ENCODE results near the gene ADARB1. TPM values are rescaled to one million over a fixed set of nuclear protein-coding genes. Genes with fewer than 3 reads are reported as not detected.
A peak's percentile ranks its signal among the peaks of the same experiment; 100 is the strongest.

ADARB1 gene
- polyA plus RNA-seq, 4 donors = 1.1 to 8.3 (median 3.8) TPM

- Histone ChIP-seq H3K27ac (ENCODE audit: low read depth in 1 of 3, low read length in 2 of 3) (no peak overlapping the region), H3K4me1 (ENCODE audit: control insufficient read depth in 3 of 3, insufficient read depth in 2 of 3, low read depth in 1 of 3, low read length in 2 of 3) (no peaks in the 10 kb centered on the region), H3K9me3 (ENCODE audit: control insufficient read depth in 2 of 2, insufficient read depth in 1 of 2, low read depth in 1 of 2, low read length in 1 of 2) (peaks cover 0 to 5% of the 10 kb centered on the region in 2 donors), H3K36me3 (ENCODE audit: control insufficient read depth in 3 of 3, insufficient read depth in 2 of 3, low read depth in 1 of 3, low read length in 3 of 3) (no peaks in the 10 kb centered on the region), H3K4me3 (ENCODE audit: low read depth in 1 of 3, low read length in 3 of 3) (no peak overlapping the region), H3K27me3 (ENCODE audit: control insufficient read depth in 3 of 3, insufficient read depth in 3 of 3, low read length in 3 of 3) (no peaks in the 10 kb centered on the region)
- no peak for FAIRE-seq
- DNase-seq = no peak
- 86 to 89% (median 87%) methylated on average over 18 of the region's 18 CpGs for WGBS, 3 donors
Measured at GRCh38 chr21:45067462-45068285, 6.7 kb upstream of the ADARB1 start.

- 91 to 94% (median 93%) methylated on average over 11 of the region's 11 CpGs for WGBS, 3 donors
- no peak overlapping the region for H3K4me3 ChIP-seq (ENCODE audit: low read depth in 1 of 3, low read length in 3 of 3)
- FAIRE-seq = no peak
Measured at GRCh38 chr21:45069085-45069484, 5.3 kb upstream of the ADARB1 start.

GRCh38 chr21:45069711-45070110 is 4.7 kb upstream of the ADARB1 start:
- H3K27ac ChIP-seq (ENCODE audit: low read depth in 1 of 3, low read length in 2 of 3) = no peak overlapping the region
- no peaks in the 10 kb centered on the region for H3K27me3 ChIP-seq (ENCODE audit: control insufficient read depth in 3 of 3, insufficient read depth in 3 of 3, low read length in 3 of 3)
- H3K4me1 ChIP-seq (ENCODE audit: control insufficient read depth in 3 of 3, insufficient read depth in 2 of 3, low read depth in 1 of 3, low read length in 2 of 3) = no peaks in the 10 kb centered on the region
- 77 to 78% (median 77%) methylated on average over 5 of the region's 5 CpGs for WGBS, 3 donors
- DNase-seq = no peak
- H3K4me3 ChIP-seq (ENCODE audit: low read depth in 1 of 3, low read length in 3 of 3) = no peak overlapping the region
- no peak for FAIRE-seq
- H3K9me3 ChIP-seq (ENCODE audit: control insufficient read depth in 2 of 2, insufficient read depth in 1 of 2, low read depth in 1 of 2, low read length in 1 of 2) = no peaks in the 10 kb centered on the region
- no peaks in the 10 kb centered on the region for H3K36me3 ChIP-seq (ENCODE audit: control insufficient read depth in 3 of 3, insufficient read depth in 2 of 3, low read depth in 1 of 3, low read length in 3 of 3)

More at GRCh38 chr21:45069085-45069484, 5.3 kb upstream of the ADARB1 start:
- Histone ChIP-seq H3K27me3 (ENCODE audit: control insufficient read depth in 3 of 3, insufficient read depth in 3 of 3, low read length in 3 of 3) (no peaks in the 10 kb centered on the region), H3K4me1 (ENCODE audit: control insufficient read depth in 3 of 3, insufficient read depth in 2 of 3, low read depth in 1 of 3, low read length in 2 of 3) (no peaks in the 10 kb centered on the region), H3K36me3 (ENCODE audit: control insufficient read depth in 3 of 3, insufficient read depth in 2 of 3, low read depth in 1 of 3, low read length in 3 of 3) (no peaks in the 10 kb centered on the region), H3K27ac (ENCODE audit: low read depth in 1 of 3, low read length in 2 of 3) (no peak overlapping the region), H3K9me3 (ENCODE audit: control insufficient read depth in 2 of 2, insufficient read depth in 1 of 2, low read depth in 1 of 2, low read length in 1 of 2) (no peaks in the 10 kb centered on the region)
- DNase-seq = no peak

- no peak for FAIRE-seq
Measured at GRCh38 chr21:45071078-45071873, 3.1 kb upstream of the ADARB1 start.

GRCh38 chr21:45071874-45072737 is 2.3 kb upstream of the ADARB1 start:
- no peaks in the 10 kb centered on the region for H3K9me3 ChIP-seq (ENCODE audit: control insufficient read depth in 2 of 2, insufficient read depth in 1 of 2, low read depth in 1 of 2, low read length in 1 of 2)
- no peaks in the 10 kb centered on the region for H3K36me3 ChIP-seq (ENCODE audit: control insufficient read depth in 3 of 3, insufficient read depth in 2 of 3, low read depth in 1 of 3, low read length in 3 of 3)
- H3K4me3 ChIP-seq (ENCODE audit: low read depth in 1 of 3, low read length in 3 of 3) = no peak overlapping the region
- peaks cover 0 to 8% (median 0%) of the 10 kb centered on the region in 3 donors for H3K27me3 ChIP-seq (ENCODE audit: control insufficient read depth in 3 of 3, insufficient read depth in 3 of 3, low read length in 3 of 3)
- FAIRE-seq (no peak), DNase-seq (no peak)
- H3K27ac ChIP-seq (ENCODE audit: low read depth in 1 of 3, low read length in 2 of 3) = no peak overlapping the region
- H3K4me1 ChIP-seq (ENCODE audit: control insufficient read depth in 3 of 3, insufficient read depth in 2 of 3, low read depth in 1 of 3, low read length in 2 of 3) = peaks cover 0 to 2% (median 0%) of the 10 kb centered on the region in 3 donors
- WGBS, 3 donors = 90 to 96% (median 91%) methylated on average over 32 of the region's 32 CpGs

More at GRCh38 chr21:45071078-45071873, 3.1 kb upstream of the ADARB1 start:
- DNase-seq = no peak
- WGBS, 3 donors = 87 to 89% (median 88%) methylated on average over 23 to 24 of the region's 24 CpGs
- no peak overlapping the region for H3K27ac ChIP-seq (ENCODE audit: low read depth in 1 of 3, low read length in 2 of 3)
- H3K4me3 ChIP-seq (ENCODE audit: low read depth in 1 of 3, low read length in 3 of 3) = no peak overlapping the region
- peaks cover 0 to 2% (median 0%) of the 10 kb centered on the region in 3 donors for H3K4me1 ChIP-seq (ENCODE audit: control insufficient read depth in 3 of 3, insufficient read depth in 2 of 3, low read depth in 1 of 3, low read length in 2 of 3)
- H3K27me3 ChIP-seq (ENCODE audit: control insufficient read depth in 3 of 3, insufficient read depth in 3 of 3, low read length in 3 of 3) = peaks cover 0 to 8% (median 0%) of the 10 kb centered on the region in 3 donors
- no peaks in the 10 kb centered on the region for H3K9me3 ChIP-seq (ENCODE audit: control insufficient read depth in 2 of 2, insufficient read depth in 1 of 2, low read depth in 1 of 2, low read length in 1 of 2)
- no peaks in the 10 kb centered on the region for H3K36me3 ChIP-seq (ENCODE audit: control insufficient read depth in 3 of 3, insufficient read depth in 2 of 3, low read depth in 1 of 3, low read length in 3 of 3)

GRCh38 chr21:45072738-45073300 is 1.6 kb upstream of the ADARB1 start:
- peaks cover 0 to 8% (median 0%) of the 10 kb centered on the region in 3 donors for H3K27me3 ChIP-seq (ENCODE audit: control insufficient read depth in 3 of 3, insufficient read depth in 3 of 3, low read length in 3 of 3)
- no peak overlapping the region for H3K4me3 ChIP-seq (ENCODE audit: low read depth in 1 of 3, low read length in 3 of 3)
- no peak overlapping the region for H3K27ac ChIP-seq (ENCODE audit: low read depth in 1 of 3, low read length in 2 of 3)
- WGBS, 3 donors = 88 to 93% (median 91%) methylated on average over 29 of the region's 29 CpGs
- H3K4me1 ChIP-seq (ENCODE audit: control insufficient read depth in 3 of 3, insufficient read depth in 2 of 3, low read depth in 1 of 3, low read length in 2 of 3) = peaks cover 0 to 2% (median 0%) of the 10 kb centered on the region in 3 donors
- H3K9me3 ChIP-seq (ENCODE audit: control insufficient read depth in 2 of 2, insufficient read depth in 1 of 2, low read depth in 1 of 2, low read length in 1 of 2) = no peaks in the 10 kb centered on the region
- no peaks in the 10 kb centered on the region for H3K36me3 ChIP-seq (ENCODE audit: control insufficient read depth in 3 of 3, insufficient read depth in 2 of 3, low read depth in 1 of 3, low read length in 3 of 3)
- DNase-seq (no peak), FAIRE-seq (no peak)

GRCh38 chr21:45073301-45074047 is 906 bp upstream of the ADARB1 start:
- no peaks in the 10 kb centered on the region for H3K36me3 ChIP-seq (ENCODE audit: control insufficient read depth in 3 of 3, insufficient read depth in 2 of 3, low read depth in 1 of 3, low read length in 3 of 3)
- H3K4me3 ChIP-seq (ENCODE audit: low read depth in 1 of 3, low read length in 3 of 3) = peak overlapping the region; percentile 55 to 86 (median 74)
- peaks cover 0 to 2% (median 0%) of the 10 kb centered on the region in 3 donors for H3K4me1 ChIP-seq (ENCODE audit: control insufficient read depth in 3 of 3, insufficient read depth in 2 of 3, low read depth in 1 of 3, low read length in 2 of 3)
- no peaks in the 10 kb centered on the region for H3K9me3 ChIP-seq (ENCODE audit: control insufficient read depth in 2 of 2, insufficient read depth in 1 of 2, low read depth in 1 of 2, low read length in 1 of 2)
- peaks cover 0 to 8% (median 0%) of the 10 kb centered on the region in 3 donors for H3K27me3 ChIP-seq (ENCODE audit: control insufficient read depth in 3 of 3, insufficient read depth in 3 of 3, low read length in 3 of 3)
- no peak overlapping the region for H3K27ac ChIP-seq (ENCODE audit: low read depth in 1 of 3, low read length in 2 of 3)
- FAIRE-seq (no peak), DNase-seq (peak; percentile 8 to 65)
- 15 to 21% (median 19%) methylated on average over 25 to 42 of the region's 42 CpGs for WGBS, 3 donors
